ENCODE results near the gene TMEM214. TPM values are rescaled to one million over a fixed set of nuclear protein-coding genes. Genes with fewer than 3 reads are reported as not detected.

The TMEM214 gene
- total and polyA plus RNA-seq, 2 of the 8 experiments (the other 6 are each of a cell fraction or from before 2014, with no cell fraction given): 49.7 to 71.0 TPM

DNA sequence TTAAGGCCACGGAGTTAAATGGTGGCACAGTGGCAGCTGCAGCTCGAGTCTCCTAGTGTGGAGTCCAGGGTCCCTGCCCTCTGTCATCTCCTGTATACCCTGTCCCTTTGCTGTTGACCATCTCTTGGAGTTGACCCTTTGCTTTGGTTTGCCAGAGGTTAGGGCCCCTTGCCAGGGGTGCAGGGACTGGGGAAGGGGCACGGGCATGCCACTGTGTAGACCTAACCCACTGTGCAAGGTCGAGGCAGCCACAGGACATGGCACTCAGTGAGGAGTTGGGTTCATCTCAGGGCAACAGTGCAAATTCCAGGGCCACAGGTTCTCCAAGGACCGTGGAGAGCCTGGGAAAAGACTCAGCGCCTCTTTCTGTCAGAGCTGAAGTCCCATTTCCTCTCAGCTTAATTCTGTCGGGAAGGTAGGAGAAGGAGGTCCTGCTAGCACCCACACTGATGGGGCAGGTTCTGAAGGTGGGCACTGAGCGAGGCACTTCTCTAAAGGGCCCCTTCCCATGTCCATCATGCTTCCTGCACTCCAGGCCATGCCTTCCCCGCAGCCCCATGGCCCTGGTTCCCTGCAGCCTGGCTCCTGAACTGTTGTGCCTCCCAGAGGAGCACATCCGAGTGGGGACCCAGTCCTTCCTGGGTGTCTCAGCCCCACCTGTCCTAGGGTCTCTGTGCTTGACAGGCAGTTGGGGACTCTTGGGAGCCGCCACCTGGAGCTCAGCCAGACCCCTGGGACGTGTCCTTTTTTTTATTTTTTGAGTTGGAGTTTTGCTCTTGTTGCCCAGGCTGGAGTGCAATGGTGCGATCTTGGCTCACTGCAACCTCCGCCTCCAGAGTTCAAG is 56.6 kb downstream of the TMEM214 start:
- no peak overlapping the region for H3K4me2 ChIP-seq (ENCODE audit: insufficient read depth in 1 of 2, low read depth in 2 of 2, low read length in 2 of 2)
- H3K27ac ChIP-seq (ENCODE audit: low read depth, low read length): no peak overlapping the region
- peaks cover 1 to 6% of the 10 kb centered on the region in 2 experiments for H4K20me1 ChIP-seq (replicated peaks in 1 of 2; ENCODE audit: control insufficient read depth in 1 of 2, insufficient read depth in 2 of 2, low read length in 2 of 2)
- POLR2A ChIA-PET (ENCODE audit: partially characterized antibody): interaction anchor here (1.1 to 1.5 kb wide), 2 partner anchors 17 to 106 kb away, joined by 3 to 4 read pairs; no protein-coding TSS in a partner anchor
- H3K9me3 ChIP-seq (ENCODE audit: insufficient read depth in 2 of 2, low read depth in 1 of 2, low read length in 1 of 2): no peaks in the 10 kb centered on the region
- H3K4me3 ChIP-seq (ENCODE audit: extremely low read depth in 1 of 4, insufficient read depth in 2 of 4, low read depth in 3 of 4, low read length in 4 of 4): no peak overlapping the region
- no peak overlapping the region for H2BK120ac ChIP-seq (replicated peaks; ENCODE audit: low read depth, low read length)
- H3K4ac ChIP-seq (replicated peaks; ENCODE audit: insufficient read length, low read depth, low read length): no peak overlapping the region
- no peak overlapping the region for H3K9ac ChIP-seq (replicated peaks in 1 of 4; ENCODE audit: extremely low read depth in 1 of 4, low read depth in 3 of 4, low read length in 3 of 4)
- no peak overlapping the region for H2BK15ac ChIP-seq (ENCODE audit: low read length)
- no peak overlapping the region for H2AK5ac ChIP-seq (ENCODE audit: low read depth, low read length)
- no peak overlapping the region for H3K56ac ChIP-seq (replicated peaks; ENCODE audit: insufficient read length, low read depth, low read length)
- H3K4me1 ChIP-seq (replicated peaks in 1 of 4; ENCODE audit: control insufficient read depth in 3 of 4, insufficient read depth in 4 of 4, low read length in 3 of 4): peaks cover 4 to 15% (median 4%) of the 10 kb centered on the region in 4 experiments; a peak in 5 of 7 replicates
- H2BK20ac ChIP-seq (ENCODE audit: low read length): no peak overlapping the region
- H4K91ac ChIP-seq (replicated peaks; ENCODE audit: insufficient read length, low read length): no peak overlapping the region
- no peaks in the 10 kb centered on the region for H3K36me3 ChIP-seq (ENCODE audit: control insufficient read depth in 2 of 4, insufficient read depth in 4 of 4, low read length in 3 of 4)
- peaks cover 10% of the 10 kb centered on the region; the same call in 1 of the 2 replicates for H3K23me2 ChIP-seq (ENCODE audit: low read depth, low read length)
- no peak overlapping the region for H2BK12ac ChIP-seq (ENCODE audit: low read depth, low read length)
- no peaks in the 10 kb centered on the region for H3K79me2 ChIP-seq (ENCODE audit: control insufficient read depth in 1 of 2, insufficient read depth in 2 of 2, low read length in 2 of 2)
- 92% methylated on average over 14 of the region's 14 CpGs; no CpG with 5 or more reads in 1 of the 2 experiments for WGBS, 2 experiments (ENCODE audit: extremely low coverage in 1 of 2, insufficient coverage in 1 of 2, insufficient read length in 1 of 2, insufficient replicate concordance in 2 of 2, low coverage in 1 of 2, low lambda C conversion rate in 2 of 2, missing lambda C conversion rate in 1 of 2)
- no peak overlapping the region for H4K8ac ChIP-seq (ENCODE audit: extremely low read depth, insufficient read depth, low read length)
- no peak overlapping the region for H3K18ac ChIP-seq (ENCODE audit: extremely low read depth, low read length)
- FAIRE-seq (no peak), DNase-seq (ENCODE audit: low read depth in 1 of 2, low spot score in 2 of 2) (no peak)
- H3K79me1 ChIP-seq (ENCODE audit: low read depth, low read length): no peaks in the 10 kb centered on the region
- H4K5ac ChIP-seq (ENCODE audit: insufficient read length, low read depth, low read length): no peak overlapping the region
- CTCF ChIA-PET (ENCODE audit: partially characterized antibody): interaction anchor here (0.7 to 16.5 kb wide), 8 partner anchors 8 to 176 kb away, joined by 3 to 160 read pairs (median 4); partner anchors contain the start of genes ABHD1, AGBL5 and PREB
- no peak overlapping the region for H3K23ac ChIP-seq (ENCODE audit: insufficient read length)
- H2BK5ac ChIP-seq (ENCODE audit: low read depth, low read length): no peak overlapping the region
- H3K14ac ChIP-seq (ENCODE audit: insufficient read length): no peak overlapping the region
- H3K27me3 ChIP-seq (replicated peaks in 1 of 4; ENCODE audit: control insufficient read depth in 3 of 4, extremely low read depth in 1 of 4, insufficient read depth in 3 of 4, low read length in 3 of 4): peaks cover 0 to 9% (median 4%) of the 10 kb centered on the region in 4 experiments; a peak in 2 of 7 replicates
- no peak overlapping the region for H2AFZ ChIP-seq (ENCODE audit: low read length)
- TF ChIP-seq HDAC2 (IDR thresholded peaks at IDR 0.05; ENCODE audit: borderline replicate concordance in 1 of 2, low read depth in 2 of 2, low read length in 2 of 2) (no peak), ZNF274 (IDR thresholded peaks at IDR 0.05; ENCODE audit: borderline replicate concordance, extremely low read depth, low read length) (no peak), RBBP5 (IDR thresholded peaks at IDR 0.05; ENCODE audit: borderline replicate concordance, low read depth, low read length) (no peak), RXRA (IDR thresholded peaks at IDR 0.05; ENCODE audit: insufficient read depth, low read depth, low read length) (no peak), GABPA (IDR thresholded peaks at IDR 0.05; ENCODE audit: borderline replicate concordance, insufficient read depth, low read length) (no peak), TAF1 (IDR thresholded peaks at IDR 0.05; ENCODE audit: low read depth, low read length) (no peak), TEAD4 (IDR thresholded peaks at IDR 0.05; ENCODE audit: low read depth, low read length) (no peak), EP300 (IDR thresholded peaks at IDR 0.05; ENCODE audit: borderline replicate concordance in 1 of 2, low read depth in 2 of 2, low read length in 2 of 2) (no peak), SP1 (IDR thresholded peaks at IDR 0.05; ENCODE audit: low read depth, low read length) (no peak), RFX5 (IDR thresholded peaks at IDR 0.05; ENCODE audit: borderline replicate concordance, low read depth, low read length) (no peak), CEBPB (IDR thresholded peaks at IDR 0.05; ENCODE audit: low read depth, low read length) (no peak)

Measured in H1 (cell line).